GM23248 (cell line): Measurements from ENCODE around the gene CPLX3. TPM values are rescaled to one million over a fixed set of nuclear protein-coding genes. Genes with fewer than 3 reads are reported as not detected.

ENCODE experiments used
- DNase-seq: peaks from one replicate; pipeline ENCODE4 v3.0.0-alpha.2; 2015
- H2AFZ ChIP-seq: fragments of 200-600 bp; sonication (generic); 2 replicates; pipeline ENCODE4 v1.6.1; 2016; ENCODE audit warnings: antibody characterized with exemption
- H3F3A ChIP-seq: fragments of 200-600 bp; sonication (generic); 2 replicates; pipeline ENCODE4 v1.6.1; 2016; ENCODE audit warnings: mild to moderate bottlenecking, antibody characterized with exemption, mixed run types; ENCODE audit not compliant: insufficient read depth
- H3K27ac ChIP-seq: fragments of 200-600 bp; sonication (generic); 2 replicates; pipeline ENCODE4 v1.5.1; 2016; ENCODE audit warnings: mild to moderate bottlenecking
- H3K27me3 ChIP-seq: fragments of 200-600 bp; sonication (generic); replicated peaks from 2 replicates; pipeline ENCODE4 v1.6.1; 2016; ENCODE audit warnings: mild to moderate bottlenecking; ENCODE audit not compliant: insufficient read depth
- H3K36me3 ChIP-seq: fragments of 200-600 bp; sonication (generic); 2 replicates; pipeline ENCODE4 v1.6.1; 2016; ENCODE audit warnings: low read depth, mild to moderate bottlenecking
- H3K4me1 ChIP-seq: fragments of 200-600 bp; sonication (generic); 2 replicates; pipeline ENCODE4 v1.6.1; 2016; ENCODE audit warnings: mild to moderate bottlenecking; ENCODE audit not compliant: insufficient read depth
- H3K4me2 ChIP-seq: fragments of 200-600 bp; sonication (generic); one replicate; pipeline ENCODE4 v1.6.1; 2016; ENCODE audit warnings: mild to moderate bottlenecking; ENCODE audit not compliant: unreplicated experiment
- H3K4me3 ChIP-seq: fragments of 200-600 bp; sonication (generic); 2 replicates; pipeline ENCODE4 v1.5.1; 2016; ENCODE audit warnings: mild to moderate bottlenecking
- H3K79me2 ChIP-seq: fragments of 200-600 bp; sonication (generic); 2 replicates; pipeline ENCODE4 v1.6.1; 2016; ENCODE audit warnings: mild to moderate bottlenecking; ENCODE audit not compliant: insufficient read depth
- H3K9ac ChIP-seq: fragments of 200-600 bp; sonication (generic); 2 replicates; pipeline ENCODE4 v1.6.1; 2016; ENCODE audit warnings: mild to moderate bottlenecking
- H3K9me2 ChIP-seq: fragments of 200-600 bp; sonication (generic); 2 replicates; pipeline ENCODE4 v1.6.1; 2016; ENCODE audit warnings: mixed run types, mild to moderate bottlenecking, moderate library complexity; ENCODE audit not compliant: insufficient read depth
- H3K9me3 ChIP-seq: fragments of 200-600 bp; sonication (generic); one replicate; pipeline ENCODE4 v1.6.1; 2017; ENCODE audit warnings: low read depth
- H4K20me1 ChIP-seq: fragments of 200-600 bp; sonication (generic); 2 replicates; pipeline ENCODE4 v1.6.0; 2016; ENCODE audit not compliant: insufficient read depth
- EZH2 ChIP-seq: fragments of 200-600 bp; sonication (generic); IDR thresholded peaks from 2 replicates; pipeline ENCODE4 v1.6.1; 2018; ENCODE audit warnings: antibody characterized with exemption, mild to moderate bottlenecking; ENCODE audit not compliant: insufficient read depth, poor library complexity, severe bottlenecking
- EZH2phosphoT487 ChIP-seq: fragments of 200-600 bp; sonication (generic); IDR thresholded peaks from 2 replicates; pipeline ENCODE4 v1.6.1; 2018; ENCODE audit warnings: antibody characterized with exemption, moderate library complexity, mild to moderate bottlenecking, low read depth; ENCODE audit not compliant: insufficient read depth
- WGBS, 2 experiments: methylation state at CpG; one replicate each; pipeline ENCODE4 v1.1.6; 2015 to 2017; ENCODE audit warnings: low lambda C conversion rate in 2 of 2, low coverage in 1 of 2; ENCODE audit errors: missing lambda C conversion rate in 2 of 2; 5-methylcytosine and 5-hydroxymethylcytosine counted together
- in situ Hi-C: fragments of 300-500 bp; cut with MboI; formaldehyde crosslinking; loops from 2 replicates; pipeline ENCODE4 v1.15.0; 2020
- polyA plus RNA-seq: library from polyadenylated mRNA; unstranded; fragments of >200 nt; fragmentation: Nextera tagmentation; extraction: Ambion mirVana; gene quantifications from 2 replicates; pipeline ENCODE4 v1.2.1, GENCODE V29; 2016
- total RNA-seq: library from RNA; depleted of rRNA; stranded (reverse); fragments of >200 nt; shearing (Covaris generic); gene quantifications from 2 replicates; pipeline ENCODE4 v1.2.3, GENCODE V29; 2014

The CPLX3 gene
- total and polyA plus RNA-seq, 2 experiments from 2014 or later, result not detected

- Histone ChIP-seq H3K27me3 (no peaks in the 10 kb centered on the region), H3K9me2 (no peaks in the 10 kb centered on the region), H3K4me3 (peak overlapping the region; percentile 92), H3F3A (peaks cover 6% of the 10 kb centered on the region; the same call in 1 of the 2 replicates), H3K9me3 (no peaks in the 10 kb centered on the region), H3K4me2 (peak overlapping the region; percentile 83), H3K4me1 (peaks cover 7% of the 10 kb centered on the region; the same call in 1 of the 2 replicates), H4K20me1 (no peaks in the 10 kb centered on the region), H2AFZ (0 out of 2 replicates have a peak overlapping the region, but pooled peaks have one; percentile 96), H3K79me2 (no peaks in the 10 kb centered on the region), H3K36me3 (no peaks in the 10 kb centered on the region), H3K27ac (no peak overlapping the region), H3K9ac (peak overlapping the region; percentile 90)
- in situ Hi-C loops, result no loop called here
- WGBS, 2 experiments, result 70 to 71% methylated on average over 14 of the region's 14 CpGs
- DNase-seq, result no peak
- TF ChIP-seq EZH2phosphoT487 (no peak), EZH2 (no peak)
Measured at GRCh38 chr15:74841891-74842373, 15.5 kb downstream of the CPLX3 start.

GRCh38 chr15:74842581-74843444, 16.4 kb downstream of the CPLX3 start, which contains the start of gene ULK3:
ULK3 (minus strand) TSS chr15:74843156; CDS start chr15:74843105, 51 bp downstream.
- peak; percentile 95 for DNase-seq
- no peak for TF ChIP-seq EZH2phosphoT487
- TF ChIP-seq EZH2, result no peak

DNA sequence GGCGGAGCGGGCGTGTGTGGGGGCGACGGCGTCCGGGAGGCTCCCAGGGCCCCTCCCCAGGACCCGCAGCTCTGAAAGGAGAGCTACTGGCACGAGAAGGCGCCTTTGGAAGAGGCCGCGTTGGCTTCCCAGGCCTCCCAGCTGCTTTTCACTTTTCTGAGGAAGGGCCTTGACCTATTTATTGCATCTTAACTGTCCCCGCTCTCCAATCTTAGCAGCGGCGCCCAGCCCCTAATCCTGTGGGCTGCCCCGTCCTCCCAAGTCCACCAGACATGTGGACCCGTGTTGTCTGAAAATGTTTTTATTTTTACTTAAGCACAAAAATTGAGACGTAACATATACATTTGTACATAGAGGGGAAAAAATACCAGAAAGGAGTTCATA, 17.0 kb downstream of the CPLX3 start:
- Histone ChIP-seq H3K79me2 (no peaks in the 10 kb centered on the region), H4K20me1 (no peaks in the 10 kb centered on the region), H3K27me3 (no peaks in the 10 kb centered on the region), H3K9me2 (no peaks in the 10 kb centered on the region), H3K36me3 (no peaks in the 10 kb centered on the region), H3F3A (peaks cover 6% of the 10 kb centered on the region; the same call in 1 of the 2 replicates), H3K4me2 (peak overlapping the region; percentile 76), H3K4me1 (peaks cover 7% of the 10 kb centered on the region; the same call in 1 of the 2 replicates), H3K4me3 (peak overlapping the region; percentile 92), H3K27ac (peak overlapping the region; percentile 69), H2AFZ (peak overlapping the region; percentile 89), H3K9me3 (no peaks in the 10 kb centered on the region), H3K9ac (peak overlapping the region; percentile 90)
- no peak for TF ChIP-seq EZH2
- no peak for DNase-seq
- in situ Hi-C loops, result no loop called here
- WGBS, 2 experiments, result 22 to 24% methylated on average over 17 to 18 of the region's 18 CpGs

More at GRCh38 chr15:74842581-74843444, 16.4 kb downstream of the CPLX3 start, which contains the start of gene ULK3:
- Histone ChIP-seq H3K36me3 (no peaks in the 10 kb centered on the region), H4K20me1 (no peaks in the 10 kb centered on the region), H3K4me3 (peak within 1 kb of the TSS; percentile 92), H3K4me1 (peaks cover 7% of the 10 kb centered on the region; the same call in 1 of the 2 replicates), H3F3A (peaks cover 6% of the 10 kb centered on the region; the same call in 1 of the 2 replicates), H3K9ac (peak within 1 kb of the TSS; percentile 90), H3K9me2 (no peaks in the 10 kb centered on the region), H2AFZ (peak within 1 kb of the TSS; percentile 96), H3K27ac (peak within 1 kb of the TSS; percentile 69), H3K9me3 (no peaks in the 10 kb centered on the region), H3K79me2 (no peaks in the 10 kb centered on the region), H3K4me2 (peak within 1 kb of the TSS; percentile 83), H3K27me3 (no peaks in the 10 kb centered on the region)
- in situ Hi-C loops, result no loop called here
- 1% methylated on average over 72 to 77 of the region's 84 CpGs for WGBS, 2 experiments

DNA sequence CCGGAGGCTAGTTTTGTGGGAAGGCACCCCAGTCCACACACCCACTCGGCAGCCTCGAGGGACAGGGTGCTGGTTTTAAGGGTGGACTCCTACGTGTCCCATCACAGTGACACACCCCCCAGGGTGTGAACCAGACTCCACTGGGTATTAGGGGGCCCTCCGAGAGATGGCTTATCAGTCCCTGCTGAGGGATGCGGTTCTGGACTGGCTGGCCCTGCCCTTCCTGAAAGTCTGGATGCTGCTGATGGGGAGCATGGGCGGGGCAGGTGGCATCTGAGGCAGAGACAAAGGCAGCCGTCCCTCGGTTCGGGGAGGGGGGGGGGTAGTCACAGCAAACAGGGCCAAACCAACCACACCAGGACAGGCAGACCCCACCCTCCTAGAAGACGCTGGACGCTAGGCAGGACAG, 17.5 kb downstream of the CPLX3 start:
- Histone ChIP-seq H3K27me3 (no peaks in the 10 kb centered on the region), H3K36me3 (no peaks in the 10 kb centered on the region), H3K9me2 (no peaks in the 10 kb centered on the region), H3K4me3 (peak overlapping the region; percentile 92; the same call in 1 of the 2 replicates), H4K20me1 (no peaks in the 10 kb centered on the region), H3K9me3 (no peaks in the 10 kb centered on the region), H3F3A (peaks cover 6% of the 10 kb centered on the region; the same call in 1 of the 2 replicates), H3K79me2 (no peaks in the 10 kb centered on the region), H3K4me2 (peak overlapping the region; percentile 76), H3K4me1 (peaks cover 7% of the 10 kb centered on the region; the same call in 1 of the 2 replicates), H2AFZ (peak overlapping the region; percentile 89; the same call in 1 of the 2 replicates), H3K27ac (peak overlapping the region; percentile 69), H3K9ac (peak overlapping the region; percentile 90)
- 67 to 74% methylated on average over 8 to 12 of the region's 12 CpGs for WGBS, 2 experiments
- TF ChIP-seq EZH2phosphoT487 (no peak), EZH2 (no peak)
- no peak for DNase-seq
- in situ Hi-C loops, result no loop called here
